Smooth muscle cell (in vitro differentiated cells): Measurements from ENCODE around the gene XAF1. TPM values are rescaled to one million over a fixed set of nuclear protein-coding genes. Genes with fewer than 3 reads are reported as not detected.
A peak's percentile ranks its signal among the peaks of the same experiment; 100 is the strongest.

Experiments
- DNase-seq: peaks from one replicate; lab custom pipeline; 2025; ENCODE audit not compliant: unreplicated experiment; lab: John Stamatoyannopoulos, UW
- H2AFZ ChIP-seq: fragments of 200-600 bp; sonication (generic); 2 replicates; pipeline ENCODE4 v1.6.0; 2016; ENCODE audit warnings: antibody characterized with exemption, low read depth, mild to moderate bottlenecking
- H3F3A ChIP-seq: fragments of 200-600 bp; sonication (generic); 2 replicates; pipeline ENCODE4 v1.6.0; 2017; ENCODE audit warnings: antibody characterized with exemption, low read depth
- H3K27ac ChIP-seq: fragments of 200-600 bp; sonication (generic); 2 replicates; pipeline ENCODE4 v1.5.1; 2016; ENCODE audit warnings: low read depth, mild to moderate bottlenecking
- H3K27me3 ChIP-seq: fragments of 200-600 bp; sonication (generic); 2 replicates; pipeline ENCODE4 v1.6.1; 2016; ENCODE audit warnings: low read depth, mild to moderate bottlenecking
- H3K36me3 ChIP-seq: fragments of 200-600 bp; sonication (generic); 2 replicates; pipeline ENCODE4 v1.5.1; 2016; ENCODE audit warnings: low read depth
- H3K4me1 ChIP-seq: fragments of 200-600 bp; sonication (generic); 2 replicates; pipeline ENCODE4 v1.5.1; 2016; ENCODE audit warnings: low read depth
- H3K4me2 ChIP-seq: fragments of 200-600 bp; sonication (generic); 2 replicates; pipeline ENCODE4 v1.6.0; 2016; ENCODE audit warnings: mild to moderate bottlenecking
- H3K4me3 ChIP-seq: fragments of 200-600 bp; sonication (generic); 2 replicates; pipeline ENCODE4 v1.5.1; 2016; ENCODE audit warnings: mild to moderate bottlenecking
- H3K79me2 ChIP-seq: fragments of 200-600 bp; sonication (generic); 2 replicates; pipeline ENCODE4 v1.6.0; 2016; ENCODE audit warnings: low read depth, mild to moderate bottlenecking
- H3K9ac ChIP-seq: fragments of 200-600 bp; sonication (generic); 2 replicates; pipeline ENCODE4 v1.6.0; 2016; ENCODE audit warnings: low read depth
- H3K9me3 ChIP-seq: fragments of 200-600 bp; sonication (generic); replicated peaks from 2 replicates; pipeline ENCODE4 v1.5.1; 2016; ENCODE audit warnings: low read depth
- H4K20me1 ChIP-seq: fragments of 200-600 bp; sonication (generic); 2 replicates; pipeline ENCODE4 v1.6.0; 2016; ENCODE audit warnings: low read depth
- CTCF ChIP-seq: fragments of 200-600 bp; sonication (generic); IDR thresholded peaks from 2 replicates; pipeline ENCODE4 v1.5.1; 2017; ENCODE audit warnings: borderline replicate concordance, mild to moderate bottlenecking, antibody characterized with exemption; ENCODE audit not compliant: insufficient read depth, poor library complexity, severe bottlenecking
- WGBS: methylation state at CpG from one replicate; pipeline ENCODE4 v1.1.7; 2016; ENCODE audit warnings: low lambda C conversion rate; 5-methylcytosine and 5-hydroxymethylcytosine counted together
- polyA plus RNA-seq: library from polyadenylated mRNA; unstranded; fragments of >200 nt; fragmentation: Nextera tagmentation; extraction: Ambion mirVana; gene quantifications from 2 replicates; pipeline ENCODE4 v1.2.1, GENCODE V29; 2016
- total RNA-seq: library from RNA; depleted of rRNA; stranded (reverse); fragments of >200 nt; gene quantifications from 2 replicates; pipeline ENCODE4 v1.2.3, GENCODE V29; 2014

XAF1 gene
- total and polyA plus RNA-seq, 2 experiments from 2014 or later = 3.1 to 3.9 TPM

- no peak overlapping the region for H3K9ac ChIP-seq
- no peak for DNase-seq
- H4K20me1 ChIP-seq = no peaks in the 10 kb centered on the region
- peaks cover 23% of the 10 kb centered on the region for H3K27me3 ChIP-seq
- no peaks in the 10 kb centered on the region for H3F3A ChIP-seq
- H3K9me3 ChIP-seq = no peaks in the 10 kb centered on the region
- no peaks in the 10 kb centered on the region for H3K4me1 ChIP-seq
- no peak for TF ChIP-seq CTCF
- H2AFZ ChIP-seq = no peak overlapping the region
- H3K36me3 ChIP-seq = no peaks in the 10 kb centered on the region
- no peak overlapping the region for H3K27ac ChIP-seq
- peak overlapping the region; percentile 86 for H3K4me2 ChIP-seq
- H3K4me3 ChIP-seq = peak overlapping the region; percentile 53
- WGBS = 51% methylated on average over 11 of the region's 11 CpGs
- no peaks in the 10 kb centered on the region for H3K79me2 ChIP-seq
These were observed 43.6 kb upstream of the XAF1 start for GRCh38 chr17:6712058-6712853.

- Histone ChIP-seq H3K79me2 (no peaks in the 10 kb centered on the region), H3K36me3 (no peaks in the 10 kb centered on the region), H4K20me1 (no peaks in the 10 kb centered on the region), H3K4me3 (peak overlapping the region; percentile 53), H3K9ac (no peak overlapping the region), H3K27me3 (peaks cover 22% of the 10 kb centered on the region), H3K27ac (no peak overlapping the region), H3K4me2 (peak overlapping the region; percentile 86), H3K4me1 (no peaks in the 10 kb centered on the region), H3K9me3 (no peaks in the 10 kb centered on the region), H2AFZ (peak overlapping the region; percentile 89), H3F3A (no peaks in the 10 kb centered on the region)
- no peak for TF ChIP-seq CTCF
- 26% methylated on average over 14 of the region's 14 CpGs for WGBS
- DNase-seq = no peak
These were observed 43.1 kb upstream of the XAF1 start for GRCh38 chr17:6712854-6713129.

GRCh38 chr17:6713130-6713917 lies 42.5 kb upstream of the XAF1 start, which contains the start of gene SLC13A5:
SLC13A5 (minus strand) TSS chr17:6713369; CDS start chr17:6713333, 36 bp downstream.
- TF ChIP-seq CTCF = no peak
- Histone ChIP-seq H2AFZ (peak within 1 kb of the TSS; percentile 89), H3K4me3 (peak within 1 kb of the TSS; percentile 53), H3K4me1 (no peaks in the 10 kb centered on the region), H3K9me3 (no peaks in the 10 kb centered on the region), H3K79me2 (no peaks in the 10 kb centered on the region), H3K36me3 (no peaks in the 10 kb centered on the region), H3K4me2 (peak within 1 kb of the TSS; percentile 86), H3K9ac (no peak within 1 kb of the TSS), H3F3A (no peaks in the 10 kb centered on the region), H3K27me3 (peaks cover 22% of the 10 kb centered on the region), H4K20me1 (no peaks in the 10 kb centered on the region), H3K27ac (no peak within 1 kb of the TSS)
- no peak for DNase-seq
- 4% methylated on average over 50 of the region's 71 CpGs for WGBS

GRCh38 chr17:6713918-6714271 lies 42.0 kb upstream of the XAF1 start:
- peaks cover 22% of the 10 kb centered on the region for H3K27me3 ChIP-seq
- H3K4me2 ChIP-seq = peak overlapping the region; percentile 86
- TF ChIP-seq CTCF = no peak
- peak overlapping the region; percentile 53 for H3K4me3 ChIP-seq
- H3K27ac ChIP-seq = no peak overlapping the region
- H3K36me3 ChIP-seq = no peaks in the 10 kb centered on the region
- H3K4me1 ChIP-seq = no peaks in the 10 kb centered on the region
- no peak overlapping the region for H3K9ac ChIP-seq
- H3F3A ChIP-seq = no peaks in the 10 kb centered on the region
- no peaks in the 10 kb centered on the region for H4K20me1 ChIP-seq
- H3K79me2 ChIP-seq = no peaks in the 10 kb centered on the region
- H3K9me3 ChIP-seq = no peaks in the 10 kb centered on the region
- 7% methylated on average over 27 of the region's 29 CpGs for WGBS
- H2AFZ ChIP-seq = peak overlapping the region; percentile 89
- no peak for DNase-seq
